ENCODE measurements around the gene MCRIP1. TPM values are rescaled to one million over a fixed set of nuclear protein-coding genes. Genes with fewer than 3 reads are reported as not detected.

Gene MCRIP1
- total RNA-seq, 2 experiments from 2014 or later: 49.9 to 50.1 TPM

- Mint-ChIP-seq H3K36me3 (peaks cover 47% of the 10 kb centered on the region), H3K4me1 (peaks cover 53% of the 10 kb centered on the region), H3K27ac (peak overlapping the region; percentile 7), H3K27me3 (no peaks in the 10 kb centered on the region), H3K9me3 (ENCODE audit: low read depth) (no peaks in the 10 kb centered on the region), H3K4me3 (peak overlapping the region; percentile 87)
- ATAC-seq (no peak), DNase-seq (no peak)
- CTCF ChIA-PET: interaction anchor here (1.5 kb wide), 1 partner anchor 11 kb away, joined by 7 read pairs; no protein-coding TSS in a partner anchor
These were observed 25.3 kb upstream of the MCRIP1 start for GRCh38 chr17:81858170-81858966.

GRCh38 chr17:81854974-81855774, 22.1 kb upstream of the MCRIP1 start:
- Mint-ChIP-seq H3K27ac (no peak overlapping the region), H3K4me3 (no peak overlapping the region), H3K4me1 (peaks cover 36% of the 10 kb centered on the region), H3K27me3 (no peaks in the 10 kb centered on the region), H3K36me3 (peaks cover 58% of the 10 kb centered on the region), H3K9me3 (ENCODE audit: low read depth) (no peaks in the 10 kb centered on the region)
- CTCF ChIA-PET: interaction anchor here (0.6 to 1.1 kb wide), 5 partner anchors 73 to 615 kb away, joined by 3 to 4 read pairs (median 3); partner anchors contain the start of gene MAFG
- no peak for DNase-seq
- no peak for ATAC-seq

GRCh38 chr17:81852237-81852636, 19.1 kb upstream of the MCRIP1 start:
- DNase-seq (no peak), ATAC-seq (no peak)
- Mint-ChIP-seq H3K27me3 (no peaks in the 10 kb centered on the region), H3K36me3 (peaks cover 42% of the 10 kb centered on the region), H3K9me3 (ENCODE audit: low read depth) (no peaks in the 10 kb centered on the region), H3K4me3 (no peak overlapping the region), H3K4me1 (peaks cover 12% of the 10 kb centered on the region), H3K27ac (no peak overlapping the region)
- CTCF ChIA-PET: interaction anchor here (0.7 to 1.2 kb wide), 2 partner anchors 118 to 120 kb away, joined by 3 read pairs; no protein-coding TSS in a partner anchor

- Mint-ChIP-seq H3K9me3 (ENCODE audit: low read depth) (no peaks in the 10 kb centered on the region), H3K27ac (no peak overlapping the region), H3K27me3 (no peaks in the 10 kb centered on the region), H3K4me3 (no peak overlapping the region), H3K36me3 (peaks cover 48% of the 10 kb centered on the region), H3K4me1 (peaks cover 11% of the 10 kb centered on the region)
- ATAC-seq: no peak
- CTCF ChIA-PET: interaction anchor here (0.7 to 1.2 kb wide), 2 partner anchors 129 to 152 kb away, joined by 3 read pairs; no protein-coding TSS in a partner anchor
- no peak for DNase-seq
These were observed 18.3 kb upstream of the MCRIP1 start for GRCh38 chr17:81851423-81851822.

GRCh38 chr17:81849457-81849856, 16.4 kb upstream of the MCRIP1 start:
- CTCF ChIA-PET: interaction anchor here (1.7 kb wide), 1 partner anchor 12 kb away, joined by 3 read pairs; no protein-coding TSS in a partner anchor
- no peak overlapping the region for H3K27ac Mint-ChIP-seq
- no peak for ATAC-seq
- peaks cover 46% of the 10 kb centered on the region for H3K36me3 Mint-ChIP-seq
- no peaks in the 10 kb centered on the region for H3K9me3 Mint-ChIP-seq (ENCODE audit: low read depth)
- no peak for DNase-seq
- peaks cover 5% of the 10 kb centered on the region for H3K4me1 Mint-ChIP-seq
- H3K27me3 Mint-ChIP-seq: no peaks in the 10 kb centered on the region
- no peak overlapping the region for H3K4me3 Mint-ChIP-seq

GRCh38 chr17:81846743-81847689, 13.9 kb upstream of the MCRIP1 start:
- H3K27ac Mint-ChIP-seq: no peak overlapping the region
- H3K36me3 Mint-ChIP-seq: peaks cover 35% of the 10 kb centered on the region
- no peaks in the 10 kb centered on the region for H3K27me3 Mint-ChIP-seq
- no peaks in the 10 kb centered on the region for H3K4me1 Mint-ChIP-seq
- CTCF ChIA-PET: interaction anchor here (0.7 kb wide), 1 partner anchor 113 kb away, joined by 3 read pairs; no protein-coding TSS in a partner anchor
- H3K4me3 Mint-ChIP-seq: no peak overlapping the region
- DNase-seq (no peak), ATAC-seq (no peak)
- H3K9me3 Mint-ChIP-seq (ENCODE audit: low read depth): no peaks in the 10 kb centered on the region

- peaks cover 27% of the 10 kb centered on the region for H3K36me3 Mint-ChIP-seq
- H3K4me1 Mint-ChIP-seq: no peaks in the 10 kb centered on the region
- DNase-seq (no peak), ATAC-seq (no peak)
- no peaks in the 10 kb centered on the region for H3K27me3 Mint-ChIP-seq
- H3K9me3 Mint-ChIP-seq (ENCODE audit: low read depth): no peaks in the 10 kb centered on the region
- no peak overlapping the region for H3K4me3 Mint-ChIP-seq
- no peak overlapping the region for H3K27ac Mint-ChIP-seq
- CTCF ChIA-PET: no interaction called here
These were observed 13.0 kb upstream of the MCRIP1 start for GRCh38 chr17:81845881-81846742.

GRCh38 chr17:81845361-81845760, 12.3 kb upstream of the MCRIP1 start:
- H3K27me3 Mint-ChIP-seq: no peaks in the 10 kb centered on the region

GRCh38 chr17:81844887-81845286, 11.8 kb upstream of the MCRIP1 start:
- no peaks in the 10 kb centered on the region for H3K4me1 Mint-ChIP-seq
- H3K4me3 Mint-ChIP-seq: no peak overlapping the region
- DNase-seq (no peak), ATAC-seq (no peak)
- H3K9me3 Mint-ChIP-seq (ENCODE audit: low read depth): no peaks in the 10 kb centered on the region
- CTCF ChIA-PET: interaction anchor here (2.0 kb wide), 1 partner anchor 11 kb away, joined by 5 read pairs; the partner anchor contains the start of gene MCRIP1
- no peak overlapping the region for H3K27ac Mint-ChIP-seq
- no peaks in the 10 kb centered on the region for H3K27me3 Mint-ChIP-seq
- peaks cover 25% of the 10 kb centered on the region for H3K36me3 Mint-ChIP-seq

More at GRCh38 chr17:81845361-81845760, 12.3 kb upstream of the MCRIP1 start:
- Mint-ChIP-seq H3K27ac (no peak overlapping the region), H3K4me3 (no peak overlapping the region), H3K36me3 (peaks cover 25% of the 10 kb centered on the region), H3K9me3 (ENCODE audit: low read depth) (no peaks in the 10 kb centered on the region), H3K4me1 (no peaks in the 10 kb centered on the region)
- CTCF ChIA-PET: no interaction called here
- DNase-seq (no peak), ATAC-seq (no peak)

- DNase-seq: no peak
- CTCF ChIA-PET: interaction anchor here (2.0 kb wide), 1 partner anchor 11 kb away, joined by 5 read pairs; the partner anchor contains the start of gene MCRIP1
- no peaks in the 10 kb centered on the region for H3K9me3 Mint-ChIP-seq (ENCODE audit: low read depth)
- no peak overlapping the region for H3K27ac Mint-ChIP-seq
- no peak for ATAC-seq
- H3K36me3 Mint-ChIP-seq: peaks cover 25% of the 10 kb centered on the region
- H3K4me3 Mint-ChIP-seq: no peak overlapping the region
- H3K4me1 Mint-ChIP-seq: no peaks in the 10 kb centered on the region
- no peaks in the 10 kb centered on the region for H3K27me3 Mint-ChIP-seq
These were observed 11.3 kb upstream of the MCRIP1 start for GRCh38 chr17:81844327-81844851.

- Mint-ChIP-seq H3K27me3 (no peaks in the 10 kb centered on the region), H3K9me3 (ENCODE audit: low read depth) (no peaks in the 10 kb centered on the region), H3K27ac (no peak overlapping the region), H3K4me1 (no peaks in the 10 kb centered on the region), H3K36me3 (peaks cover 24% of the 10 kb centered on the region), H3K4me3 (no peak overlapping the region)
- no peak for ATAC-seq
- no peak for DNase-seq
- CTCF ChIA-PET: interaction anchor here (2.0 kb wide), 1 partner anchor 10 kb away, joined by 5 read pairs; the partner anchor contains the start of gene MCRIP1
These were observed 10.7 kb upstream of the MCRIP1 start for GRCh38 chr17:81843713-81844326.
